HCT116 (cell line): Measurements from ENCODE around the gene FBXL7. TPM values are rescaled to one million over a fixed set of nuclear protein-coding genes. Genes with fewer than 3 reads are reported as not detected.

Experiments
- ATAC-seq: fragments of 200-7000 bp; cut with Tn5 transposase; 2 replicates; pipeline ENCODE4 v1.9.1; 2020; ENCODE audit warnings: mild to moderate bottlenecking, moderate library complexity
- BruUV-seq: library from RNA; stranded (reverse); fragments of 400-500 nt; replicated peaks from 2 replicates; lab custom pipeline; 2021; lab: Mats Ljungman, UMichigan
- CTCF ChIA-PET: fragments of 300-600 bp; sonication (Branson Sonifier 250); formaldehyde crosslinking; loops from one replicate; lab custom pipeline; 2021; ENCODE audit warnings: antibody characterized with exemption; lab: Charles Lee
- POLR2A ChIA-PET: fragments of 300-600, 350-600 bp; sonication (Branson Sonifier 250); formaldehyde crosslinking; loops from one replicate; lab custom pipeline; 2021; ENCODE audit warnings: antibody characterized with exemption; lab: Charles Lee
- RAD21 ChIA-PET, 2 experiments: fragments of 300-600 bp; sonication (Branson Sonifier 250); formaldehyde crosslinking; loops; one replicate each; lab custom pipeline; 2023; ENCODE audit warnings: low total read pairs in 2 of 2; ENCODE audit not compliant: uncharacterized antibody in 2 of 2, unreplicated experiment in 2 of 2, low non-redundant PET in 1 of 2; lab: Charles Lee
- DNase-seq: peaks from one replicate; pipeline ENCODE4 v3.0.0-alpha.2; 2010; ENCODE audit warnings: low read depth, low spot score
- H2AFZ ChIP-seq: fragments of 200-600 bp; shearing (Covaris generic), sonication (generic); 2 replicates; pipeline ENCODE4 v1.6.1; 2017; ENCODE audit warnings: low read depth, mixed run types, mixed read lengths, antibody characterized with exemption, low read length; ENCODE audit not compliant: poor library complexity, severe bottlenecking
- H3K27ac ChIP-seq: 2 replicates; pipeline ENCODE4 v1.5.1; 2012; ENCODE audit warnings: low read depth, low read length
- H3K27me3 ChIP-seq: fragments of 200-600 bp; sonication (generic); 2 replicates; pipeline ENCODE4 v1.6.1; 2016; ENCODE audit warnings: mixed run types, low read length, mixed read lengths; ENCODE audit not compliant: insufficient read depth
- H3K36me3 ChIP-seq, 2 experiments: fragments of 200-500 bp in 1 of 2; fragments of 200-600 bp in 1 of 2; sonication (Bioruptor generic) in 1 of 2; sonication (generic) in 1 of 2; 2 replicates each; pipeline versions ENCODE4 v1.5.1 to v1.6.1; 2014 to 2016; ENCODE audit warnings: low read length in 2 of 2, inconsistent platforms in 1 of 2, mixed read lengths in 1 of 2, mixed run types in 1 of 2; ENCODE audit not compliant: insufficient read depth in 2 of 2, control insufficient read depth in 1 of 2
- H3K4me1 ChIP-seq, 2 experiments: fragments of 200-600 bp in 1 of 2; sonication (generic) in 1 of 2; 2 replicates each; pipeline versions ENCODE4 v1.5.1 to v1.6.1; 2012 to 2017; ENCODE audit warnings: low read length in 2 of 2, inconsistent platforms in 1 of 2, mild to moderate bottlenecking in 1 of 2, mixed read lengths in 1 of 2, mixed run types in 1 of 2, moderate library complexity in 1 of 2; ENCODE audit not compliant: insufficient read depth in 2 of 2, control insufficient read depth in 1 of 2
- H3K4me2 ChIP-seq: fragments of 200-600 bp; sonication (generic); 2 replicates; pipeline ENCODE4 v1.6.1; 2017; ENCODE audit warnings: mixed run types, low read length, mixed read lengths
- H3K4me3 ChIP-seq, 2 experiments: fragments of 200-600 bp in 1 of 2; sonication (generic) in 1 of 2; replicated peaks in 1 of 2; 2 replicates each; pipeline ENCODE4 v1.5.1; 2011 to 2016; ENCODE audit warnings: low read length in 2 of 2, control low read depth in 1 of 2, low read depth in 1 of 2, mild to moderate bottlenecking in 1 of 2, mixed read lengths in 1 of 2, mixed run types in 1 of 2
- H3K79me2 ChIP-seq: fragments of 200-600 bp; sonication (generic); 2 replicates; pipeline ENCODE4 v1.6.1; 2017; ENCODE audit warnings: mild to moderate bottlenecking, mixed run types, low read length, moderate library complexity, mixed read lengths; ENCODE audit not compliant: insufficient read depth
- H3K9ac ChIP-seq: fragments of 200-600 bp; sonication (generic); 2 replicates; pipeline ENCODE4 v1.6.1; 2016; ENCODE audit warnings: low read length, mixed read lengths
- H3K9me2 ChIP-seq: fragments of 200-600 bp; sonication (generic), shearing (Covaris generic); 2 replicates; pipeline ENCODE4 v1.6.1; 2017; ENCODE audit warnings: mixed run types, mild to moderate bottlenecking, moderate library complexity; ENCODE audit not compliant: insufficient read depth
- H3K9me3 ChIP-seq, 2 experiments: fragments of 200-500 bp in 1 of 2; fragments of 200-600 bp in 1 of 2; sonication (Bioruptor generic) in 1 of 2; sonication (generic) in 1 of 2; 2 replicates each; pipeline ENCODE4 v1.6.1; 2014 to 2017; ENCODE audit warnings: low read length in 2 of 2, mixed read lengths in 2 of 2, inconsistent platforms in 1 of 2, low read depth in 1 of 2, mild to moderate bottlenecking in 1 of 2, mixed run types in 1 of 2, moderate library complexity in 1 of 2; ENCODE audit not compliant: control insufficient read depth in 1 of 2, insufficient read depth in 1 of 2
- H4K20me1 ChIP-seq: fragments of 200-600 bp; sonication (generic), shearing (Covaris generic); 2 replicates; pipeline ENCODE4 v1.6.1; 2017; ENCODE audit warnings: mixed run types, mild to moderate bottlenecking, moderate library complexity; ENCODE audit not compliant: insufficient read depth
- CBX3 ChIP-seq: IDR thresholded peaks from 2 replicates; pipeline ENCODE4 v1.6.1; 2012; ENCODE audit warnings: low read depth
- CEBPB ChIP-seq: IDR thresholded peaks from 2 replicates; pipeline ENCODE4 v1.6.1; 2012; ENCODE audit warnings: low read depth
- EGR1 ChIP-seq: IDR thresholded peaks from 2 replicates; pipeline ENCODE4 v1.6.1; 2012; ENCODE audit warnings: low read depth
- EZH2 ChIP-seq: fragments of 200-600 bp; sonication (generic); IDR thresholded peaks from 2 replicates; pipeline ENCODE4 v1.6.1; 2017; ENCODE audit warnings: antibody characterized with exemption, mixed run types
- EZH2phosphoT487 ChIP-seq: fragments of 200-600 bp; IDR thresholded peaks from 2 replicates; pipeline ENCODE4 v1.6.1; 2018; ENCODE audit warnings: antibody characterized with exemption, borderline replicate concordance
- FOSL1 ChIP-seq: IDR thresholded peaks from 2 replicates; pipeline ENCODE4 v1.6.1; 2012; ENCODE audit warnings: low read depth
- POLR2A ChIP-seq: IDR thresholded peaks from 2 replicates; pipeline ENCODE4 v1.7.0; 2011; ENCODE audit warnings: borderline replicate concordance; ENCODE audit not compliant: insufficient read depth, insufficient read length; ENCODE audit errors: extremely low read depth
- POLR2AphosphoS5 ChIP-seq: IDR thresholded peaks from 2 replicates; pipeline ENCODE4 v1.6.1; 2011; ENCODE audit warnings: mild to moderate bottlenecking, low read depth, low read length, moderate library complexity
- SIN3A ChIP-seq: IDR thresholded peaks from 2 replicates; pipeline ENCODE4 v1.6.1; 2012; ENCODE audit warnings: low read depth
- SP1 ChIP-seq: IDR thresholded peaks from 2 replicates; pipeline ENCODE4 v1.6.1; 2012; ENCODE audit warnings: low read depth
- SRF ChIP-seq: IDR thresholded peaks from 2 replicates; pipeline ENCODE4 v1.6.1; 2012; ENCODE audit warnings: low read depth
- TCF7L2 ChIP-seq: IDR thresholded peaks from 2 replicates; pipeline ENCODE4 v1.7.0; 2011; ENCODE audit warnings: borderline replicate concordance, inconsistent platforms; ENCODE audit not compliant: insufficient read depth, insufficient read length; ENCODE audit errors: extremely low read depth
- ZFX ChIP-seq: fragments of 450-650 bp; IDR thresholded peaks from 2 replicates; pipeline ENCODE4 v1.6.1; 2017
- intact Hi-C: fragments of 100-400 bp; cut with micrococcal nuclease; formaldehyde crosslinking; loops from 2 replicates; pipeline ENCODE4 v1.10.0; 2022
- total RNA-seq: library from RNA; stranded (reverse); gene quantifications from one replicate; pipeline ENCODE4 v1.2.1, GENCODE V29; 2021; ENCODE audit not compliant: unreplicated experiment
- TF ChIP-seq, protein P1 (sequence below): IDR thresholded peaks from 2 replicates; pipeline ENCODE4 v1.6.1; 2012
- TF ChIP-seq, protein P2 (sequence below): IDR thresholded peaks from 2 replicates; pipeline ENCODE4 v1.6.1; 2011; ENCODE audit warnings: mild to moderate bottlenecking, low read length, moderate library complexity; ENCODE audit not compliant: insufficient replicate concordance; ENCODE audit errors: extremely low read depth
- TF ChIP-seq, protein P3 (sequence below), 3 experiments: fragments of 200-600 bp in 1 of 3; sonication (generic) in 1 of 3; IDR thresholded peaks in 2 of 3; conservative IDR thresholded peaks in 1 of 3; 2 replicates each; pipeline ENCODE4 v1.5.1; 2012 to 2017; ENCODE audit warnings: low read depth in 2 of 3, low read length in 2 of 3, antibody characterized with exemption in 1 of 3, borderline replicate concordance in 1 of 3, control low read depth in 1 of 3, mild to moderate bottlenecking in 1 of 3, mixed read lengths in 1 of 3, mixed run types in 1 of 3, moderate library complexity in 1 of 3; ENCODE audit not compliant: insufficient read depth in 1 of 3

The FBXL7 gene
- total RNA-seq, 1 experiment from 2014 or later: 0.05 TPM

DNA sequence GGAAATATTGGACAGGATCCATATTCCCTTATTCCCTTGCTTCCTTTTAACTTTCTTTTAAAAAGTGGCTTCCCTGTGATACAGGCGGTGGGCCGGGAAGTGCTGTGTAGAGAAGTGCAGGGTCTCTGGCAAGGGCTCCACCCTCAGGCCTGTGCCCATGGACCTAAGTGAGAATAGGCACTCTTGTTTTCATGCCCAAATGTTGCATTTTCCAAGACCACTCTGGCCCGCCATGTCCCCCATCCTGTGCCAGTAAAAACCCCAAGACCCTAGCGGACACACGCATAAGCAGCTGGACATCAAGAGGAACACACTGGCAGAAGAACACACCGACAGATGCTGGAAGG, 193.4 kb downstream of the FBXL7 start:
- H2AFZ ChIP-seq: no peak overlapping the region
- no peaks in the 10 kb centered on the region for H3K9me2 ChIP-seq
- H3K27me3 ChIP-seq: no peaks in the 10 kb centered on the region
- H4K20me1 ChIP-seq: no peaks in the 10 kb centered on the region
- peaks cover 10 to 26% of the 10 kb centered on the region in 2 experiments; a peak in 2 of 4 replicates for H3K9me3 ChIP-seq
- TF ChIP-seq CEBPB (no peak), EGR1 (no peak), POLR2AphosphoS5 (no peak), POLR2A (no peak), TCF7L2 (no peak), SRF (no peak), CBX3 (no peak), EZH2phosphoT487 (no peak), SIN3A (no peak), FOSL1 (no peak), EZH2 (no peak), ZFX (no peak), SP1 (no peak)
- TF ChIP-seq, protein P1, sequence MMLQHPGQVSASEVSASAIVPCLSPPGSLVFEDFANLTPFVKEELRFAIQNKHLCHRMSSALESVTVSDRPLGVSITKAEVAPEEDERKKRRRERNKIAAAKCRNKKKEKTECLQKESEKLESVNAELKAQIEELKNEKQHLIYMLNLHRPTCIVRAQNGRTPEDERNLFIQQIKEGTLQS: no peak
- TF ChIP-seq, protein P2, sequence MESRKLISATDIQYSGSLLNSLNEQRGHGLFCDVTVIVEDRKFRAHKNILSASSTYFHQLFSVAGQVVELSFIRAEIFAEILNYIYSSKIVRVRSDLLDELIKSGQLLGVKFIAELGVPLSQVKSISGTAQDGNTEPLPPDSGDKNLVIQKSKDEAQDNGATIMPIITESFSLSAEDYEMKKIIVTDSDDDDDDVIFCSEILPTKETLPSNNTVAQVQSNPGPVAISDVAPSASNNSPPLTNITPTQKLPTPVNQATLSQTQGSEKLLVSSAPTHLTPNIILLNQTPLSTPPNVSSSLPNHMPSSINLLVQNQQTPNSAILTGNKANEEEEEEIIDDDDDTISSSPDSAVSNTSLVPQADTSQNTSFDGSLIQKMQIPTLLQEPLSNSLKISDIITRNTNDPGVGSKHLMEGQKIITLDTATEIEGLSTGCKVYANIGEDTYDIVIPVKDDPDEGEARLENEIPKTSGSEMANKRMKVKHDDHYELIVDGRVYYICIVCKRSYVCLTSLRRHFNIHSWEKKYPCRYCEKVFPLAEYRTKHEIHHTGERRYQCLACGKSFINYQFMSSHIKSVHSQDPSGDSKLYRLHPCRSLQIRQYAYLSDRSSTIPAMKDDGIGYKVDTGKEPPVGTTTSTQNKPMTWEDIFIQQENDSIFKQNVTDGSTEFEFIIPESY: no peak
- TF ChIP-seq, protein P3, sequence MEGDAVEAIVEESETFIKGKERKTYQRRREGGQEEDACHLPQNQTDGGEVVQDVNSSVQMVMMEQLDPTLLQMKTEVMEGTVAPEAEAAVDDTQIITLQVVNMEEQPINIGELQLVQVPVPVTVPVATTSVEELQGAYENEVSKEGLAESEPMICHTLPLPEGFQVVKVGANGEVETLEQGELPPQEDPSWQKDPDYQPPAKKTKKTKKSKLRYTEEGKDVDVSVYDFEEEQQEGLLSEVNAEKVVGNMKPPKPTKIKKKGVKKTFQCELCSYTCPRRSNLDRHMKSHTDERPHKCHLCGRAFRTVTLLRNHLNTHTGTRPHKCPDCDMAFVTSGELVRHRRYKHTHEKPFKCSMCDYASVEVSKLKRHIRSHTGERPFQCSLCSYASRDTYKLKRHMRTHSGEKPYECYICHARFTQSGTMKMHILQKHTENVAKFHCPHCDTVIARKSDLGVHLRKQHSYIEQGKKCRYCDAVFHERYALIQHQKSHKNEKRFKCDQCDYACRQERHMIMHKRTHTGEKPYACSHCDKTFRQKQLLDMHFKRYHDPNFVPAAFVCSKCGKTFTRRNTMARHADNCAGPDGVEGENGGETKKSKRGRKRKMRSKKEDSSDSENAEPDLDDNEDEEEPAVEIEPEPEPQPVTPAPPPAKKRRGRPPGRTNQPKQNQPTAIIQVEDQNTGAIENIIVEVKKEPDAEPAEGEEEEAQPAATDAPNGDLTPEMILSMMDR (IDR thresholded peaks at IDR 0.05 in 2 of 3, conservative IDR thresholded peaks at IDR 0.05 in 1 of 3; ENCODE audit: borderline replicate concordance in 1 of 3, insufficient read depth in 1 of 3, low read depth in 2 of 3, low read length in 2 of 3): no peak
- TF ChIP-seq, all 23 proteins: peak for 0
- Histone ChIP-seq H3K4me2 (no peak overlapping the region), H3K9ac (no peak overlapping the region), H3K79me2 (no peaks in the 10 kb centered on the region), H3K27ac (no peak overlapping the region), H3K36me3 (no peaks in the 10 kb centered on the region), H3K4me1 (no peaks in the 10 kb centered on the region), H3K4me3 (no peak overlapping the region)
- ATAC-seq (no peak), DNase-seq (no peak)
- RAD21 ChIA-PET: no interaction called here
- CTCF ChIA-PET: no interaction called here
- BruUV-seq: no TSS peak
- POLR2A ChIA-PET: no interaction called here
- intact Hi-C loops: no loop called here
